SK-N-MC (cell line): Measurements from ENCODE around the gene TRIM6.

Experiments
- EZH2 ChIP-seq: fragments of 200-600 bp; sonication (generic); IDR thresholded peaks from one replicate; pipeline ENCODE4 v1.6.1; 2017; ENCODE audit warnings: antibody characterized with exemption
- POLR2AphosphoS5 ChIP-seq: IDR thresholded peaks from 2 replicates; pipeline ENCODE4 v1.6.1; 2012; ENCODE audit warnings: mild to moderate bottlenecking, low read depth, low read length, borderline replicate concordance

GRCh38 chr11:5611627-5612026 is 15.2 kb downstream of the TRIM6 start:
- TF ChIP-seq EZH2 (no peak), POLR2AphosphoS5 (no peak)
